Measurements from ENCODE around the gene PPP2R1B. TPM values are rescaled to one million over a fixed set of nuclear protein-coding genes. Genes with fewer than 3 reads are reported as not detected.

Gene PPP2R1B
- polyA plus RNA-seq, 1 donor from 2014 or later, result 10.4 TPM

DNA sequence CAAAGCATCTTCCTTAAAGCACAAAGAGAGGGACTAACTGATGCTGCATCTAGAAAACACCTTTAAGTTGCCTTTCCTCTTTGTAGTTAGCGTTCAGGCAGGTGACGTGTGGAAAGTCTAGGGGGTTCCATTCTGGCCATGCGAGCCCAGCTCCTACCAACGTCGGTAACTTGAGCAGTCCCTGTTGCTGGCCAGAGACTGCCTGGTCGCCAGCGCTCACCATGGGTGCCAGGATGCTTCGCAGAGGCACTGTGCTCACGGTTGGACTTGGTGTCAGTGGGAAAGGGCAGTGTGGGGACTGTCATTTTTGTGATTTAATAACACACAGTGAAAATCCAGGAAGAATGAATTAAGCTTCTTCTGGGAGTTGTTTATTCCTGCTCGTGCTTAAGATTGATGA, 40.6 kb downstream of the PPP2R1B start:
- H3K4me3 ChIP-seq (ENCODE audit: low read length), result no peak overlapping the region
- H3K9me2 ChIP-seq (ENCODE audit: insufficient read depth, low read length), result no peaks in the 10 kb centered on the region
- H3F3A ChIP-seq (ENCODE audit: insufficient read depth, low read length, poor library complexity, severe bottlenecking), result no peaks in the 10 kb centered on the region
- no peaks in the 10 kb centered on the region for H3K27me3 ChIP-seq (ENCODE audit: insufficient read depth, low read depth, low read length)
- no peaks in the 10 kb centered on the region for H3K79me2 ChIP-seq (replicated peaks; ENCODE audit: insufficient read depth, low read length)
- H3K36me3 ChIP-seq (ENCODE audit: insufficient read depth, low read length), result peaks cover 7% of the 10 kb centered on the region
- H3K27ac ChIP-seq (ENCODE audit: low read length), result no peak overlapping the region
- no peak overlapping the region for H2AFZ ChIP-seq (ENCODE audit: low read depth, low read length)
- TF ChIP-seq POLR2AphosphoS5 (IDR thresholded peaks at IDR 0.05) (no peak), EP300 (conservative IDR thresholded peaks at IDR 0.05; ENCODE audit: poor library complexity, severe bottlenecking) (no peak), EZH2 (IDR thresholded peaks at IDR 0.05; ENCODE audit: borderline replicate concordance, insufficient read depth, low read length, poor library complexity, severe bottlenecking) (no peak)
- no peak overlapping the region for H3K4me2 ChIP-seq (ENCODE audit: low read length)
- no peak overlapping the region for H3K9ac ChIP-seq (ENCODE audit: low read length)
- H4K20me1 ChIP-seq (ENCODE audit: insufficient read depth), result no peaks in the 10 kb centered on the region
- no peaks in the 10 kb centered on the region for H3K9me3 ChIP-seq (ENCODE audit: low read length)

DNA sequence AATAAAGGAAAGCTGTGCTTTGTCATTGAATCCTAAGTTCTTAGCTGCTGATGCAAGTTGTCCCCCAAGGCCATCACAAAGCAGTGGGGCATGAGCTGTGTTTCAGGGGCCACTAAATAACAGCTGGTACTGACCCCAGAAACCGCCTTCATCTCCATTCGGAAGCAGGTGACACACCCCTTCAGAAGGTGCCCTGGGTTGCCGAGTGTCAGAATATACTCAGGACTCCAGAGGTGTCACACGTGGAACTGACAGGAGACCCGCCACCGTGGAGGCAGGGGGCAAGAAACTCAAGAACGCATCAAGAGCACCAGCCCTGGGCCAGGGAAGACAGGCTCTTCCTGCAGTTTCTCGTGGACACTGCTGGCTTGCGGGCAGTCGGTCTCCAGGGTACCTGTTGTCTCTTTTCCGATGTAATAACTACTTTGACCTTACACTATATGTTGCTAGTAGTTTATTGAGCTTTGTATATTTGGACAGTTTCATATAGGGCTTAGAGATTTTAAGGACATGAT, 41.5 kb downstream of the PPP2R1B start:
- H3K4me2 ChIP-seq (ENCODE audit: low read length), result no peak overlapping the region
- H3K4me3 ChIP-seq (ENCODE audit: low read length), result no peak overlapping the region
- TF ChIP-seq, protein P1, sequence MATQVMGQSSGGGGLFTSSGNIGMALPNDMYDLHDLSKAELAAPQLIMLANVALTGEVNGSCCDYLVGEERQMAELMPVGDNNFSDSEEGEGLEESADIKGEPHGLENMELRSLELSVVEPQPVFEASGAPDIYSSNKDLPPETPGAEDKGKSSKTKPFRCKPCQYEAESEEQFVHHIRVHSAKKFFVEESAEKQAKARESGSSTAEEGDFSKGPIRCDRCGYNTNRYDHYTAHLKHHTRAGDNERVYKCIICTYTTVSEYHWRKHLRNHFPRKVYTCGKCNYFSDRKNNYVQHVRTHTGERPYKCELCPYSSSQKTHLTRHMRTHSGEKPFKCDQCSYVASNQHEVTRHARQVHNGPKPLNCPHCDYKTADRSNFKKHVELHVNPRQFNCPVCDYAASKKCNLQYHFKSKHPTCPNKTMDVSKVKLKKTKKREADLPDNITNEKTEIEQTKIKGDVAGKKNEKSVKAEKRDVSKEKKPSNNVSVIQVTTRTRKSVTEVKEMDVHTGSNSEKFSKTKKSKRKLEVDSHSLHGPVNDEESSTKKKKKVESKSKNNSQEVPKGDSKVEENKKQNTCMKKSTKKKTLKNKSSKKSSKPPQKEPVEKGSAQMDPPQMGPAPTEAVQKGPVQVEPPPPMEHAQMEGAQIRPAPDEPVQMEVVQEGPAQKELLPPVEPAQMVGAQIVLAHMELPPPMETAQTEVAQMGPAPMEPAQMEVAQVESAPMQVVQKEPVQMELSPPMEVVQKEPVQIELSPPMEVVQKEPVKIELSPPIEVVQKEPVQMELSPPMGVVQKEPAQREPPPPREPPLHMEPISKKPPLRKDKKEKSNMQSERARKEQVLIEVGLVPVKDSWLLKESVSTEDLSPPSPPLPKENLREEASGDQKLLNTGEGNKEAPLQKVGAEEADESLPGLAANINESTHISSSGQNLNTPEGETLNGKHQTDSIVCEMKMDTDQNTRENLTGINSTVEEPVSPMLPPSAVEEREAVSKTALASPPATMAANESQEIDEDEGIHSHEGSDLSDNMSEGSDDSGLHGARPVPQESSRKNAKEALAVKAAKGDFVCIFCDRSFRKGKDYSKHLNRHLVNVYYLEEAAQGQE (IDR thresholded peaks at IDR 0.05; ENCODE audit: borderline replicate concordance), result no peak
- no peak overlapping the region for H3K27ac ChIP-seq (ENCODE audit: low read length)
- H4K20me1 ChIP-seq (ENCODE audit: insufficient read depth), result no peaks in the 10 kb centered on the region
- H3F3A ChIP-seq (ENCODE audit: insufficient read depth, low read length, poor library complexity, severe bottlenecking), result no peaks in the 10 kb centered on the region
- H2AFZ ChIP-seq (ENCODE audit: low read depth, low read length), result no peak overlapping the region
- H3K9ac ChIP-seq (ENCODE audit: low read length), result no peak overlapping the region
- no peaks in the 10 kb centered on the region for H3K27me3 ChIP-seq (ENCODE audit: insufficient read depth, low read depth, low read length)
- no peaks in the 10 kb centered on the region for H3K79me2 ChIP-seq (replicated peaks; ENCODE audit: insufficient read depth, low read length)
- H3K9me3 ChIP-seq (ENCODE audit: low read length), result no peaks in the 10 kb centered on the region
- no peaks in the 10 kb centered on the region for H3K9me2 ChIP-seq (ENCODE audit: insufficient read depth, low read length)
- H3K36me3 ChIP-seq (ENCODE audit: insufficient read depth, low read length), result peaks cover 7% of the 10 kb centered on the region

DNA sequence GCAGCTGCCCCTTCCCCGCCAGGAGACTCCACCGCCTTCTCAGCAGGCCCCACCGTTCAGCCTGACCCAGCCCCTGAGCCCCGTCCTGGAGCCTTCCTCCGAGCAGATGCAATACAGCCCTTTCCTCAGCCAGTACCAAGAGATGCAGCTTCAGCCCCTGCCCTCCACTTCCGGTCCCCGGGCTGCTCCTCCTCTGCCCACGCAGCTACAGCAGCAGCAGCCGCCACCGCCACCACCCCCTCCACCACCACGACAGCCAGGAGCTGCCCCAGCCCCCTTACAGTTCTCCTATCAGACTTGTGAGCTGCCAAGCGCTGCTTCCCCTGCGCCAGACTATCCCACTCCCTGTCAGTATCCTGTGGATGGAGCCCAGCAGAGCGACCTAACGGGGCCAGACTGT, 42.6 kb downstream of the PPP2R1B start:
- Histone ChIP-seq H3K27ac (ENCODE audit: low read length) (no peak overlapping the region), H3K4me3 (ENCODE audit: low read length) (no peak overlapping the region), H4K20me1 (ENCODE audit: insufficient read depth) (no peaks in the 10 kb centered on the region)

DNA sequence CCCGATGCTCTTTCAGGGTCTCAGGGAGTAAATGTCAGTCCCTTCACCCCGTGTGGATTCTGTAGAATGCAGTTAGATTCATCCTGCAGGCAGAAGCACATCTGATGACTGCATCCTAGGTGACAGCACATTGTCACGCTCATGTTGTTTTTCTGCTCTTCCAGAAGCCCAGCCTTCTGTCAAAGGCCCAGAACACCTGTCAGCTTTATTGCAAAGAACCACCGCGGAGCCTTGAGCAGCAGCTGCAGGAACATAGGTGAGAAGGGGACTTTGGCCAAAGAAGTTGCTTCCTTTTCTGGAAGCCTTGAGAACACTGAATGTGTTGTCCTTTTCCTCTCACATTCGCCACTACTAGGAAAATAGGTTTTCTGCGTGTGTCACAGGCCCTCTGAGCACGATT, 43.7 kb downstream of the PPP2R1B start:
- Histone ChIP-seq H3F3A (ENCODE audit: insufficient read depth, low read length, poor library complexity, severe bottlenecking) (no peaks in the 10 kb centered on the region), H3K9ac (ENCODE audit: low read length) (no peak overlapping the region), H3K4me3 (ENCODE audit: low read length) (no peak overlapping the region), H3K4me2 (ENCODE audit: low read length) (no peak overlapping the region), H3K27me3 (ENCODE audit: insufficient read depth, low read depth, low read length) (no peaks in the 10 kb centered on the region), H3K79me2 (replicated peaks; ENCODE audit: insufficient read depth, low read length) (no peaks in the 10 kb centered on the region), H2AFZ (ENCODE audit: low read depth, low read length) (no peak overlapping the region), H4K20me1 (ENCODE audit: insufficient read depth) (no peaks in the 10 kb centered on the region), H3K27ac (ENCODE audit: low read length) (no peak overlapping the region), H3K36me3 (ENCODE audit: insufficient read depth, low read length) (peaks cover 14% of the 10 kb centered on the region), H3K9me2 (ENCODE audit: insufficient read depth, low read length) (no peaks in the 10 kb centered on the region), H3K9me3 (ENCODE audit: low read length) (no peaks in the 10 kb centered on the region)
- TF ChIP-seq RAD21 (conservative IDR thresholded peaks at IDR 0.05) (no peak), EZH2 (IDR thresholded peaks at IDR 0.05; ENCODE audit: borderline replicate concordance, insufficient read depth, low read length, poor library complexity, severe bottlenecking) (no peak), MXI1 (conservative IDR thresholded peaks at IDR 0.05; ENCODE audit: poor library complexity, severe bottlenecking) (no peak), SMC3 (conservative IDR thresholded peaks at IDR 0.05; ENCODE audit: poor library complexity) (no peak)
- TF ChIP-seq, protein P2, sequence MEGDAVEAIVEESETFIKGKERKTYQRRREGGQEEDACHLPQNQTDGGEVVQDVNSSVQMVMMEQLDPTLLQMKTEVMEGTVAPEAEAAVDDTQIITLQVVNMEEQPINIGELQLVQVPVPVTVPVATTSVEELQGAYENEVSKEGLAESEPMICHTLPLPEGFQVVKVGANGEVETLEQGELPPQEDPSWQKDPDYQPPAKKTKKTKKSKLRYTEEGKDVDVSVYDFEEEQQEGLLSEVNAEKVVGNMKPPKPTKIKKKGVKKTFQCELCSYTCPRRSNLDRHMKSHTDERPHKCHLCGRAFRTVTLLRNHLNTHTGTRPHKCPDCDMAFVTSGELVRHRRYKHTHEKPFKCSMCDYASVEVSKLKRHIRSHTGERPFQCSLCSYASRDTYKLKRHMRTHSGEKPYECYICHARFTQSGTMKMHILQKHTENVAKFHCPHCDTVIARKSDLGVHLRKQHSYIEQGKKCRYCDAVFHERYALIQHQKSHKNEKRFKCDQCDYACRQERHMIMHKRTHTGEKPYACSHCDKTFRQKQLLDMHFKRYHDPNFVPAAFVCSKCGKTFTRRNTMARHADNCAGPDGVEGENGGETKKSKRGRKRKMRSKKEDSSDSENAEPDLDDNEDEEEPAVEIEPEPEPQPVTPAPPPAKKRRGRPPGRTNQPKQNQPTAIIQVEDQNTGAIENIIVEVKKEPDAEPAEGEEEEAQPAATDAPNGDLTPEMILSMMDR (IDR thresholded peaks at IDR 0.05; ENCODE audit: poor library complexity, severe bottlenecking), result no peak

More for the DNA sequence above, 42.6 kb downstream of the PPP2R1B start:
- TF ChIP-seq POLR2AphosphoS5 (IDR thresholded peaks at IDR 0.05), result no peak
- Histone ChIP-seq H3K79me2 (replicated peaks; ENCODE audit: insufficient read depth, low read length) (no peaks in the 10 kb centered on the region), H3K9ac (ENCODE audit: low read length) (no peak overlapping the region), H3K9me3 (ENCODE audit: low read length) (no peaks in the 10 kb centered on the region), H3K9me2 (ENCODE audit: insufficient read depth, low read length) (no peaks in the 10 kb centered on the region), H3K27me3 (ENCODE audit: insufficient read depth, low read depth, low read length) (no peaks in the 10 kb centered on the region), H2AFZ (ENCODE audit: low read depth, low read length) (no peak overlapping the region), H3K4me2 (ENCODE audit: low read length) (no peak overlapping the region), H3K36me3 (ENCODE audit: insufficient read depth, low read length) (peaks cover 10% of the 10 kb centered on the region), H3F3A (ENCODE audit: insufficient read depth, low read length, poor library complexity, severe bottlenecking) (no peaks in the 10 kb centered on the region)

All from neural cell (in vitro differentiated cells).